H1 (cell line): ENCODE measurements around the gene CNPY4. TPM values are rescaled to one million over a fixed set of nuclear protein-coding genes. Genes with fewer than 3 reads are reported as not detected.

Experiments
- CTCF ChIA-PET: fragments of 300-600 bp; sonication (Branson Sonifier 250); formaldehyde crosslinking; loops from one replicate; lab custom pipeline; 2021; ENCODE audit not compliant: partially characterized antibody; lab: Charles Lee
- POLR2A ChIA-PET: fragments of 300-600 bp; sonication (Branson Sonifier 250); formaldehyde crosslinking; loops from one replicate; lab custom pipeline; 2021; ENCODE audit warnings: inconsistent platforms; ENCODE audit not compliant: partially characterized antibody; lab: Charles Lee
- DNase-seq, 2 experiments: peaks; one replicate each; pipeline versions ENCODE4 v3.0.0 to v3.0.0-alpha.2; 2010 to 2022; ENCODE audit warnings: low spot score in 2 of 2, low read depth in 1 of 2, mixed read lengths in 1 of 2
- FAIRE-seq: peaks from 2 replicates; lab custom pipeline; 2011; peaks lifted over from hg19 to GRCh38; lab: Jason Lieb, UNC
- H2AFZ ChIP-seq: 2 replicates; pipeline ENCODE4 v1.8.1; 2012; ENCODE audit warnings: low read length, inconsistent platforms
- H2AK5ac ChIP-seq: 2 replicates; pipeline ENCODE4 v1.6.1; 2013; ENCODE audit warnings: low read depth, low read length
- H2BK120ac ChIP-seq: replicated peaks from 2 replicates; pipeline ENCODE3; 2013; ENCODE audit warnings: low read depth, low read length, inconsistent platforms
- H2BK12ac ChIP-seq: 2 replicates; pipeline ENCODE4 v1.6.1; 2013; ENCODE audit warnings: low read depth, low read length
- H2BK15ac ChIP-seq: 2 replicates; pipeline ENCODE4 v1.6.1; 2013; ENCODE audit warnings: low read length
- H2BK20ac ChIP-seq: 2 replicates; pipeline ENCODE4 v1.6.1; 2013; ENCODE audit warnings: low read length
- H2BK5ac ChIP-seq: 2 replicates; pipeline ENCODE4 v1.6.1; 2013; ENCODE audit warnings: low read depth, low read length
- H3K14ac ChIP-seq: 2 replicates; pipeline ENCODE4 v1.6.1; 2013; ENCODE audit warnings: inconsistent platforms; ENCODE audit not compliant: insufficient read length
- H3K18ac ChIP-seq: 2 replicates; pipeline ENCODE4 v1.6.1; 2013; ENCODE audit warnings: low read length; ENCODE audit errors: extremely low read depth
- H3K23ac ChIP-seq: 2 replicates; pipeline ENCODE4 v1.6.1; 2013; ENCODE audit warnings: inconsistent platforms; ENCODE audit not compliant: insufficient read length
- H3K23me2 ChIP-seq: 2 replicates; pipeline ENCODE4 v1.6.1; 2013; ENCODE audit warnings: low read depth, low read length
- H3K27ac ChIP-seq: 2 replicates; pipeline ENCODE4 v1.6.1; 2011; ENCODE audit warnings: low read depth, low read length, inconsistent platforms
- H3K27me3 ChIP-seq, 4 experiments: replicated peaks in 1 of 4; 1 replicate in 1 of 4; 2 replicates in 3 of 4; pipeline versions ENCODE4 v1.6.1 to v1.8.1; 2011 to 2013; ENCODE audit warnings: low read length in 3 of 4, mild to moderate bottlenecking in 3 of 4, inconsistent platforms in 2 of 4, mixed read lengths in 2 of 4, moderate library complexity in 1 of 4; ENCODE audit not compliant: control insufficient read depth in 3 of 4, insufficient read depth in 3 of 4; ENCODE audit errors: extremely low read depth in 1 of 4
- H3K36me3 ChIP-seq, 4 experiments: 2 replicates each; pipeline versions ENCODE4 v1.6.1 to v1.8.1; 2011 to 2013; ENCODE audit warnings: mild to moderate bottlenecking in 4 of 4, low read length in 3 of 4, moderate library complexity in 2 of 4, control low read depth in 1 of 4, inconsistent platforms in 1 of 4; ENCODE audit not compliant: insufficient read depth in 4 of 4, control insufficient read depth in 2 of 4
- H3K4ac ChIP-seq: replicated peaks from 2 replicates; pipeline ENCODE3; 2013; ENCODE audit warnings: low read length, low read depth, mixed read lengths, inconsistent platforms; ENCODE audit not compliant: insufficient read length
- H3K4me1 ChIP-seq, 4 experiments: replicated peaks in 1 of 4; 1 replicate in 1 of 4; 2 replicates in 3 of 4; pipeline versions ENCODE4 v1.6.1 to v1.8.1; 2011 to 2013; ENCODE audit warnings: low read length in 3 of 4, inconsistent platforms in 2 of 4, mixed read lengths in 1 of 4; ENCODE audit not compliant: insufficient read depth in 4 of 4, control insufficient read depth in 3 of 4
- H3K4me2 ChIP-seq, 2 experiments: 2 replicates each; pipeline versions ENCODE4 v1.6.1 to v1.8.1; 2011 to 2013; ENCODE audit warnings: low read depth in 2 of 2, low read length in 2 of 2, control low read depth in 1 of 2, inconsistent platforms in 1 of 2, mild to moderate bottlenecking in 1 of 2; ENCODE audit not compliant: insufficient read depth in 1 of 2
- H3K4me3 ChIP-seq, 4 experiments: fragments of 200-600, 300-600 bp in 1 of 4; sonication (generic), shearing (Covaris generic), sonication (Bioruptor Twin) in 1 of 4; 2 replicates each; pipeline versions ENCODE4 v1.5.1 to v1.8.1; 2011 to 2016; ENCODE audit warnings: low read length in 4 of 4, low read depth in 3 of 4, control low read depth in 2 of 4, inconsistent platforms in 2 of 4, mild to moderate bottlenecking in 2 of 4, mixed read lengths in 1 of 4, moderate library complexity in 1 of 4; ENCODE audit not compliant: insufficient read depth in 2 of 4; ENCODE audit errors: extremely low read depth in 1 of 4
- H3K56ac ChIP-seq: replicated peaks from 2 replicates; pipeline ENCODE3; 2013; ENCODE audit warnings: low read depth, mild to moderate bottlenecking, mixed read lengths, low read length, inconsistent platforms; ENCODE audit not compliant: insufficient read length
- H3K79me1 ChIP-seq: 2 replicates; pipeline ENCODE4 v1.6.1; 2013; ENCODE audit warnings: low read depth, low read length, control low read depth
- H3K79me2 ChIP-seq, 2 experiments: 2 replicates each; pipeline versions ENCODE4 v1.6.1 to v1.8.1; 2012 to 2013; ENCODE audit warnings: low read length in 2 of 2, mild to moderate bottlenecking in 2 of 2, inconsistent platforms in 1 of 2; ENCODE audit not compliant: insufficient read depth in 2 of 2, control insufficient read depth in 1 of 2
- H3K9ac ChIP-seq, 4 experiments: replicated peaks in 1 of 4; 1 replicate in 1 of 4; 2 replicates in 3 of 4; pipeline versions ENCODE4 v1.6.1 to v1.8.1; 2011 to 2013; ENCODE audit warnings: low read depth in 3 of 4, low read length in 3 of 4, control low read depth in 2 of 4, mild to moderate bottlenecking in 2 of 4, moderate library complexity in 2 of 4, inconsistent platforms in 1 of 4; ENCODE audit errors: extremely low read depth in 1 of 4
- H3K9me3 ChIP-seq, 2 experiments: 2 replicates each; pipeline versions ENCODE4 v1.6.1 to v1.8.1; 2012 to 2013; ENCODE audit warnings: mild to moderate bottlenecking in 2 of 2, moderate library complexity in 2 of 2, control low read depth in 1 of 2, inconsistent platforms in 1 of 2, low read depth in 1 of 2, low read length in 1 of 2, mixed read lengths in 1 of 2; ENCODE audit not compliant: insufficient read depth in 2 of 2
- H4K20me1 ChIP-seq, 2 experiments: replicated peaks in 1 of 2; 2 replicates each; pipeline versions ENCODE3 to v1.8.1; 2011 to 2013; ENCODE audit warnings: inconsistent platforms in 2 of 2, low read length in 2 of 2, mild to moderate bottlenecking in 1 of 2; ENCODE audit not compliant: insufficient read depth in 2 of 2, control insufficient read depth in 1 of 2
- H4K5ac ChIP-seq: 2 replicates; pipeline ENCODE4 v1.6.1; 2013; ENCODE audit warnings: low read length, low read depth, mixed read lengths, inconsistent platforms; ENCODE audit not compliant: insufficient read length
- H4K8ac ChIP-seq: 2 replicates; pipeline ENCODE4 v1.8.0; 2013; ENCODE audit warnings: mild to moderate bottlenecking, moderate library complexity, low read length, inconsistent platforms; ENCODE audit not compliant: insufficient read depth; ENCODE audit errors: extremely low read depth
- H4K91ac ChIP-seq: replicated peaks from 2 replicates; pipeline ENCODE3; 2013; ENCODE audit warnings: low read length, mixed read lengths, inconsistent platforms; ENCODE audit not compliant: insufficient read length
- CHD2 ChIP-seq: IDR thresholded peaks from 2 replicates; pipeline ENCODE4 v1.6.1; 2012; ENCODE audit warnings: low read length, improper control_type of control experiment
- PHF8 ChIP-seq: fragments of 200-600 bp; sonication (generic); conservative IDR thresholded peaks from 2 replicates; pipeline ENCODE4 v1.7.1; 2012; ENCODE audit warnings: low read depth, mild to moderate bottlenecking, inconsistent platforms, low read length, moderate library complexity
- SIX5 ChIP-seq: IDR thresholded peaks from 2 replicates; pipeline ENCODE4 v1.6.1; 2011; ENCODE audit warnings: mild to moderate bottlenecking, low read depth, low read length
- SP1 ChIP-seq: IDR thresholded peaks from 2 replicates; pipeline ENCODE4 v1.6.1; 2011; ENCODE audit warnings: low read depth, low read length
- WGBS, 2 experiments: shearing (Covaris generic) in 1 of 2; methylation state at CpG; one replicate each; pipeline versions ENCODE4 v1.1.6 to v1.1.7; 2013 to 2015; ENCODE audit warnings: low lambda C conversion rate in 2 of 2, mixed read lengths in 2 of 2, inconsistent platforms in 1 of 2, low coverage in 1 of 2, missing lambda C conversion rate in 1 of 2; ENCODE audit not compliant: insufficient replicate concordance in 2 of 2, insufficient coverage in 1 of 2, insufficient read length in 1 of 2; ENCODE audit errors: extremely low coverage in 1 of 2, missing lambda C conversion rate in 1 of 2; 5-methylcytosine and 5-hydroxymethylcytosine counted together
- polyA plus RNA-seq, 7 experiments: library from polyadenylated mRNA; depleted of rRNA in 3 of 7; stranded (reverse) in 5 of 7; unstranded in 2 of 7; fragments of >200 nt in 5 of 7; fragments of 200-250 nt in 2 of 7; gene quantifications; 1 replicate in 5 of 7; 2 replicates in 1 of 7; 4 replicates in 1 of 7; pipeline versions ENCODE4 v1.2.1 to v1.2.3, GENCODE V29; 2011 to 2013; ENCODE audit warnings: missing spikeins in 2 of 7, mixed read lengths in 2 of 7
- total RNA-seq: library from RNA; stranded (reverse); fragmentation: NEBNext Ultra II Directional; extraction: Animal tissue kit (Norgen Biotek cat#: 25700); gene quantifications from 2 replicates; pipeline ENCODE4 v1.2.1, GENCODE V29; 2021

Gene CNPY4
- total and polyA plus RNA-seq, 2 of the 8 experiments (the other 6 are each of a cell fraction or from before 2014, with no cell fraction given) = 10.2 to 15.3 TPM

GRCh38 chr7:100119970-100120732 is 717 bp downstream of the CNPY4 start:
- Histone ChIP-seq H3K4me3 (peak overlapping the region; percentile 75 to 98 (median 94)), H4K5ac (no peak overlapping the region)
- FAIRE-seq = no peak

More at GRCh38 chr7:100119970-100120732, 717 bp downstream of the CNPY4 start:
- Histone ChIP-seq H3K14ac (no peak overlapping the region), H3K36me3 (no peaks in the 10 kb centered on the region), H4K91ac (no peak overlapping the region), H3K27ac (0 out of 2 replicates have a peak overlapping the region, but pooled peaks have one; percentile 88), H3K18ac (peak overlapping the region; percentile 71), H2BK15ac (peak overlapping the region; percentile 31; the same call in 1 of the 2 replicates), H2AFZ (peak overlapping the region; percentile 79; the same call in 1 of the 2 replicates), H3K23ac (no peak overlapping the region), H3K23me2 (peaks cover 8% of the 10 kb centered on the region), H3K79me1 (0 out of 2 replicates have a peak, but pooled peaks cover 4% of the 10 kb centered on the region), H3K79me2 (peaks cover 0 to 6% of the 10 kb centered on the region in 2 experiments; a peak in 1 of 4 replicates), H2BK5ac (peak overlapping the region; percentile 46), H3K4me2 (peak overlapping the region; percentile 74 to 92), H2BK20ac (no peak overlapping the region), H3K9ac (peak overlapping the region in 3 of 4 experiments; percentile 84 to 87 (median 87); a peak in 6 of 7 replicates), H3K9me3 (no peaks in the 10 kb centered on the region), H4K20me1 (peaks cover 0 to 1% of the 10 kb centered on the region in 2 experiments), H2BK120ac (no peak overlapping the region), H3K56ac (no peak overlapping the region), H3K4ac (no peak overlapping the region), H2BK12ac (no peak overlapping the region), H4K8ac (no peak overlapping the region), H3K4me1 (peaks cover 0 to 5% (median 1%) of the 10 kb centered on the region in 4 experiments; a peak in 4 of 7 replicates), H3K27me3 (no peaks in the 10 kb centered on the region), H2AK5ac (no peak overlapping the region)
- DNase-seq = peak in 1 of 2 experiments; percentile 84
- ChIA-PET CTCF (interaction anchor here (1.0 to 1.6 kb wide), 3 partner anchors 11 to 36 kb away, joined by 3 to 10 read pairs (median 5); no protein-coding TSS in a partner anchor), POLR2A (interaction anchor here (0.5 to 19.1 kb wide), 10 partner anchors 8 to 154 kb away, joined by 3 to 414 read pairs (median 6); partner anchors contain the start of genes AP4M1, COPS6, GAL3ST4 and MCM7)
- WGBS, 2 experiments = 24% methylated on average over 19 of the region's 19 CpGs; no CpG with 5 or more reads in 1 of the 2 experiments
- TF ChIP-seq SP1 = no peak
- 0 out of 2 replicates have a peak, but pooled peaks have one; percentile 6 for TF ChIP-seq PHF8
- TF ChIP-seq CHD2 = 0 out of 2 replicates have a peak, but pooled peaks have one; percentile 1
- TF ChIP-seq SIX5 = peak; percentile 63
